GM20000 (cell line): ENCODE data around the gene SH3PXD2A.
A peak's percentile ranks its signal among the peaks of the same experiment; 100 is the strongest.
"Not testable (repeated sequence)": the region's sequence is repeated elsewhere in the genome, so short reads cannot be mapped to it uniquely, and the experiment has no call there.

Source experiments
- DNase-seq: peaks from one replicate; pipeline ENCODE4 v3.0.0; 2012; ENCODE audit warnings: low spot score
- CTCF ChIP-seq: IDR thresholded peaks from 2 replicates; pipeline ENCODE4 v1.5.1; 2012; ENCODE audit warnings: mild to moderate bottlenecking, control low read depth; ENCODE audit errors: extremely low read depth, missing control alignments

The SH3PXD2A gene

GRCh38 chr10:103849212-103849877, 6.0 kb downstream of the SH3PXD2A start:
- TF ChIP-seq CTCF: no peak
- DNase-seq: no peak

- TF ChIP-seq CTCF: no peak
- DNase-seq: no peak
These were observed 7.4 kb downstream of the SH3PXD2A start for GRCh38 chr10:103847909-103848468.

GRCh38 chr10:103847346-103847745, 8.0 kb downstream of the SH3PXD2A start:
- TF ChIP-seq CTCF: no peak
- no peak for DNase-seq

- peak; percentile 58 for DNase-seq
- TF ChIP-seq CTCF: no peak
These were observed 9.4 kb downstream of the SH3PXD2A start for GRCh38 chr10:103845972-103846371.

- DNase-seq: not testable (repeated sequence)
These were observed 10.0 kb downstream of the SH3PXD2A start for GRCh38 chr10:103845346-103845745.

GRCh38 chr10:103843854-103844570, 11.4 kb downstream of the SH3PXD2A start:
- DNase-seq: no peak
- TF ChIP-seq CTCF: no peak

GRCh38 chr10:103843045-103843444, 12.3 kb downstream of the SH3PXD2A start:
- no peak for TF ChIP-seq CTCF
- DNase-seq: no peak
